ENCODE measurements around the gene RHBDD1. TPM values are rescaled to one million over a fixed set of nuclear protein-coding genes. Genes with fewer than 3 reads are reported as not detected.

The RHBDD1 gene
- total and polyA plus RNA-seq, 2 donors (not counting 1 experiment from before 2014, with no cell fraction given): 21.2 to 128 TPM

GRCh38 chr2:226790431-226790830 lies 45.4 kb upstream of the RHBDD1 start:
- 80% methylated on average over 1 of the region's 2 CpGs for WGBS (ENCODE audit: insufficient coverage)

More at GRCh38 chr2:226790431-226790830, 45.4 kb upstream of the RHBDD1 start:
- intact Hi-C loops (cut with micrococcal nuclease): loop anchor here (5.0 to 10.0 kb wide), 4 partner anchors 466 to 1856 kb away; partner anchors contain the start of genes DOCK10 and MFF
- H3K4me3 ChIP-seq (ENCODE audit: control extremely low read depth in 1 of 5, extremely low read depth in 1 of 5, insufficient read depth in 1 of 5, low read depth in 2 of 5, low read length in 4 of 5): peak overlapping the region in 2 of 5 experiments; percentile 61 to 85
- no peaks in the 10 kb centered on the region for H3K27me3 Mint-ChIP-seq
- peak overlapping the region; percentile 97 for H3K4me3 Mint-ChIP-seq
- H4K20me1 ChIP-seq (ENCODE audit: control insufficient read depth, insufficient read depth, low read length, poor library complexity, severe bottlenecking): no peaks in the 10 kb centered on the region
- H2AFZ ChIP-seq (ENCODE audit: insufficient read depth, low read depth, low read length, poor library complexity, severe bottlenecking): peak overlapping the region; percentile 85
- no peaks in the 10 kb centered on the region for H3K9me3 Mint-ChIP-seq (ENCODE audit: insufficient read depth)
- CTCF ChIA-PET: interaction anchor here (0.7 to 4.8 kb wide), 5 partner anchors 9 to 327 kb away, joined by 3 to 25 read pairs (median 6); partner anchors contain the start of gene IRS1
- no peaks in the 10 kb centered on the region for H3K27me3 ChIP-seq (replicated peaks in 1 of 4; ENCODE audit: control extremely low read depth in 1 of 4, control insufficient read depth in 3 of 4, insufficient read depth in 4 of 4, low read length in 3 of 4)
- peaks cover 12 to 18% of the 10 kb centered on the region in 2 donors for H3K4me1 ChIP-seq (ENCODE audit: control insufficient read depth in 2 of 2, insufficient read depth in 2 of 2, low read length in 2 of 2)
- H3K4me1 Mint-ChIP-seq: peaks cover 31% of the 10 kb centered on the region
- TF ChIP-seq EZH2 (IDR thresholded peaks at IDR 0.05; ENCODE audit: borderline replicate concordance, insufficient read depth, low read depth, low read length, poor library complexity, severe bottlenecking) (no peak), CTCF (IDR thresholded peaks at IDR 0.05) (no peak)
- POLR2A ChIA-PET: interaction anchor here (0.7 to 1.2 kb wide), 2 partner anchors 10 to 17 kb away, joined by 3 read pairs; partner anchors contain the start of gene IRS1
- no peaks in the 10 kb centered on the region for H3K79me2 ChIP-seq (ENCODE audit: control insufficient read depth, insufficient read depth, low read length)
- H3K9me3 ChIP-seq (ENCODE audit: control extremely low read depth in 1 of 3, control insufficient read depth in 2 of 3, insufficient read depth in 1 of 3, low read length in 2 of 3): peaks cover 0 to 3% (median 1%) of the 10 kb centered on the region in 3 donors
- H3K27ac ChIP-seq (ENCODE audit: low read length in 2 of 2): peak overlapping the region; percentile 92
- H3K9ac ChIP-seq (ENCODE audit: low read length): peak overlapping the region; percentile 85
- no peak for DNase-seq
- no peaks in the 10 kb centered on the region for H3K36me3 ChIP-seq (replicated peaks in 1 of 2; ENCODE audit: control extremely low read depth in 1 of 2, control insufficient read depth in 1 of 2, extremely low read depth in 1 of 2, insufficient read depth in 2 of 2, low read length in 1 of 2)
- H3K27ac Mint-ChIP-seq: peak overlapping the region; percentile 99
- peak overlapping the region; percentile 94 for H3K4me2 ChIP-seq (replicated peaks; ENCODE audit: low read depth, low read length, poor library complexity, severe bottlenecking)
- no peak for ATAC-seq (ENCODE audit: low read depth)
